ENCODE measurements around the gene TMEM170B. TPM values are rescaled to one million over a fixed set of nuclear protein-coding genes. Genes with fewer than 3 reads are reported as not detected.
A peak's percentile ranks its signal among the peaks of the same experiment; 100 is the strongest.

Gene TMEM170B
- 1.3 TPM for polyA plus RNA-seq (2013, experiment 1 of 2)
- polyA plus RNA-seq (2013, experiment 2 of 2) = 1.3 TPM

GRCh38 chr6:11537229-11538051 is at the start of gene TMEM170B:
Gene TMEM170B, plus strand, starts transcription at chr6:11537749. Its CDS starts 529 bp downstream, at chr6:11538278.
- Histone ChIP-seq H3K79me1 (ENCODE audit: low read length) (no peaks in the 10 kb centered on the region), H3K4me3 (ENCODE audit: low read length) (peak within 1 kb of the TSS; percentile 43), H3K9ac (ENCODE audit: low read length) (peak within 1 kb of the TSS; percentile 54), H2BK120ac (ENCODE audit: low read depth, low read length) (no peak within 1 kb of the TSS), H3K79me2 (ENCODE audit: control insufficient read depth, insufficient read depth, low read length) (no peaks in the 10 kb centered on the region), H3K4me1 (ENCODE audit: control insufficient read depth, low read depth, low read length) (no peaks in the 10 kb centered on the region), H2BK15ac (replicated peaks; ENCODE audit: low read depth) (no peak within 1 kb of the TSS), H3K18ac (ENCODE audit: low read length) (peak within 1 kb of the TSS; percentile 18), H4K5ac (ENCODE audit: low read length) (no peak within 1 kb of the TSS), H3K23ac (ENCODE audit: low read length) (no peak within 1 kb of the TSS), H2AK5ac (ENCODE audit: low read length) (no peak within 1 kb of the TSS), H3K27me3 (ENCODE audit: insufficient read depth, low read length, poor library complexity) (no peaks in the 10 kb centered on the region), H3K4ac (ENCODE audit: low read depth, low read length) (no peak within 1 kb of the TSS), H4K8ac (ENCODE audit: low read depth, low read length) (no peak within 1 kb of the TSS), H3K4me2 (ENCODE audit: low read length) (peak within 1 kb of the TSS; percentile 76), H3K56ac (ENCODE audit: low read length) (peak within 1 kb of the TSS; percentile 78), H3K27ac (ENCODE audit: low read depth, low read length) (peak within 1 kb of the TSS; percentile 24), H2BK5ac (ENCODE audit: low read length) (no peak within 1 kb of the TSS), H3K36me3 (ENCODE audit: control insufficient read depth, insufficient read depth, low read length) (no peaks in the 10 kb centered on the region)
- no CpG with 5 or more reads among the region's 110 CpGs for WGBS (ENCODE audit: extremely low coverage, insufficient coverage, low lambda C conversion rate)
- DNase-seq = peak; percentile 92

GRCh38 chr6:11490996-11491395 is 46.6 kb upstream of the TMEM170B start:
- H3K9ac ChIP-seq (ENCODE audit: low read length) = no peak overlapping the region
- no peak overlapping the region for H3K4me2 ChIP-seq (ENCODE audit: low read length)
- H3K4ac ChIP-seq (ENCODE audit: low read depth, low read length) = no peak overlapping the region
- no peak overlapping the region for H3K18ac ChIP-seq (ENCODE audit: low read length)
- H3K79me2 ChIP-seq (ENCODE audit: control insufficient read depth, insufficient read depth, low read length) = no peaks in the 10 kb centered on the region
- no peak overlapping the region for H4K8ac ChIP-seq (ENCODE audit: low read depth, low read length)
- H3K36me3 ChIP-seq (ENCODE audit: control insufficient read depth, insufficient read depth, low read length) = no peaks in the 10 kb centered on the region
- no peaks in the 10 kb centered on the region for H3K27me3 ChIP-seq (ENCODE audit: insufficient read depth, low read length, poor library complexity)
- H2BK120ac ChIP-seq (ENCODE audit: low read depth, low read length) = no peak overlapping the region
- H2BK5ac ChIP-seq (ENCODE audit: low read length) = no peak overlapping the region
- no peak overlapping the region for H2BK15ac ChIP-seq (replicated peaks; ENCODE audit: low read depth)
- H3K23ac ChIP-seq (ENCODE audit: low read length) = no peak overlapping the region
- H3K79me1 ChIP-seq (ENCODE audit: low read length) = no peaks in the 10 kb centered on the region
- WGBS (ENCODE audit: extremely low coverage, insufficient coverage, low lambda C conversion rate) = 100% methylated on average over 2 of the region's 6 CpGs
- no peak overlapping the region for H4K5ac ChIP-seq (ENCODE audit: low read length)
- DNase-seq = no peak
- H2AK5ac ChIP-seq (ENCODE audit: low read length) = no peak overlapping the region
- no peak overlapping the region for H3K27ac ChIP-seq (ENCODE audit: low read depth, low read length)
- no peak overlapping the region for H3K4me3 ChIP-seq (ENCODE audit: low read length)
- H3K4me1 ChIP-seq (ENCODE audit: control insufficient read depth, low read depth, low read length) = no peaks in the 10 kb centered on the region
- H3K56ac ChIP-seq (ENCODE audit: low read length) = no peak overlapping the region

- Histone ChIP-seq H3K27me3 (ENCODE audit: insufficient read depth, low read length, poor library complexity) (no peaks in the 10 kb centered on the region), H2AK5ac (ENCODE audit: low read length) (no peak overlapping the region), H3K23ac (ENCODE audit: low read length) (no peak overlapping the region), H3K27ac (ENCODE audit: low read depth, low read length) (no peak overlapping the region), H3K36me3 (ENCODE audit: control insufficient read depth, insufficient read depth, low read length) (no peaks in the 10 kb centered on the region), H2BK15ac (replicated peaks; ENCODE audit: low read depth) (no peak overlapping the region), H3K9ac (ENCODE audit: low read length) (no peak overlapping the region), H3K4me2 (ENCODE audit: low read length) (no peak overlapping the region), H2BK5ac (ENCODE audit: low read length) (no peak overlapping the region), H3K4me3 (ENCODE audit: low read length) (no peak overlapping the region), H4K8ac (ENCODE audit: low read depth, low read length) (no peak overlapping the region), H3K56ac (ENCODE audit: low read length) (no peak overlapping the region), H3K79me1 (ENCODE audit: low read length) (no peaks in the 10 kb centered on the region), H3K18ac (ENCODE audit: low read length) (no peak overlapping the region), H3K4ac (ENCODE audit: low read depth, low read length) (no peak overlapping the region), H4K5ac (ENCODE audit: low read length) (no peak overlapping the region), H2BK120ac (ENCODE audit: low read depth, low read length) (no peak overlapping the region), H3K79me2 (ENCODE audit: control insufficient read depth, insufficient read depth, low read length) (no peaks in the 10 kb centered on the region), H3K4me1 (ENCODE audit: control insufficient read depth, low read depth, low read length) (no peaks in the 10 kb centered on the region)
- 100% methylated on average over 2 of the region's 10 CpGs for WGBS (ENCODE audit: extremely low coverage, insufficient coverage, low lambda C conversion rate)
- DNase-seq = no peak
These were observed 45.7 kb upstream of the TMEM170B start for GRCh38 chr6:11491596-11492463.

GRCh38 chr6:11492464-11493290 is 44.9 kb upstream of the TMEM170B start:
- no peak overlapping the region for H3K18ac ChIP-seq (ENCODE audit: low read length)
- no peaks in the 10 kb centered on the region for H3K79me2 ChIP-seq (ENCODE audit: control insufficient read depth, insufficient read depth, low read length)
- DNase-seq = no peak
- H2AK5ac ChIP-seq (ENCODE audit: low read length) = no peak overlapping the region
- H3K27ac ChIP-seq (ENCODE audit: low read depth, low read length) = no peak overlapping the region
- WGBS (ENCODE audit: extremely low coverage, insufficient coverage, low lambda C conversion rate) = no CpG with 5 or more reads among the region's 11 CpGs
- no peaks in the 10 kb centered on the region for H3K27me3 ChIP-seq (ENCODE audit: insufficient read depth, low read length, poor library complexity)
- no peak overlapping the region for H2BK15ac ChIP-seq (replicated peaks; ENCODE audit: low read depth)
- no peak overlapping the region for H3K4me2 ChIP-seq (ENCODE audit: low read length)
- H4K5ac ChIP-seq (ENCODE audit: low read length) = no peak overlapping the region
- H3K79me1 ChIP-seq (ENCODE audit: low read length) = no peaks in the 10 kb centered on the region
- H3K4me1 ChIP-seq (ENCODE audit: control insufficient read depth, low read depth, low read length) = no peaks in the 10 kb centered on the region
- H2BK120ac ChIP-seq (ENCODE audit: low read depth, low read length) = no peak overlapping the region
- no peak overlapping the region for H3K4ac ChIP-seq (ENCODE audit: low read depth, low read length)
- no peak overlapping the region for H2BK5ac ChIP-seq (ENCODE audit: low read length)
- no peak overlapping the region for H3K4me3 ChIP-seq (ENCODE audit: low read length)
- no peak overlapping the region for H4K8ac ChIP-seq (ENCODE audit: low read depth, low read length)
- H3K23ac ChIP-seq (ENCODE audit: low read length) = no peak overlapping the region
- no peak overlapping the region for H3K9ac ChIP-seq (ENCODE audit: low read length)
- no peaks in the 10 kb centered on the region for H3K36me3 ChIP-seq (ENCODE audit: control insufficient read depth, insufficient read depth, low read length)
- H3K56ac ChIP-seq (ENCODE audit: low read length) = no peak overlapping the region

- Histone ChIP-seq H2BK5ac (ENCODE audit: low read length) (no peak overlapping the region), H2AK5ac (ENCODE audit: low read length) (no peak overlapping the region), H3K18ac (ENCODE audit: low read length) (no peak overlapping the region), H3K4me3 (ENCODE audit: low read length) (no peak overlapping the region), H3K27me3 (ENCODE audit: insufficient read depth, low read length, poor library complexity) (no peaks in the 10 kb centered on the region), H2BK15ac (replicated peaks; ENCODE audit: low read depth) (no peak overlapping the region), H3K4me1 (ENCODE audit: control insufficient read depth, low read depth, low read length) (no peaks in the 10 kb centered on the region), H3K4me2 (ENCODE audit: low read length) (no peak overlapping the region), H2BK120ac (ENCODE audit: low read depth, low read length) (no peak overlapping the region), H4K8ac (ENCODE audit: low read depth, low read length) (no peak overlapping the region), H4K5ac (ENCODE audit: low read length) (no peak overlapping the region), H3K36me3 (ENCODE audit: control insufficient read depth, insufficient read depth, low read length) (no peaks in the 10 kb centered on the region), H3K9ac (ENCODE audit: low read length) (no peak overlapping the region), H3K79me1 (ENCODE audit: low read length) (no peaks in the 10 kb centered on the region), H3K23ac (ENCODE audit: low read length) (no peak overlapping the region), H3K4ac (ENCODE audit: low read depth, low read length) (no peak overlapping the region), H3K79me2 (ENCODE audit: control insufficient read depth, insufficient read depth, low read length) (no peaks in the 10 kb centered on the region), H3K56ac (ENCODE audit: low read length) (no peak overlapping the region), H3K27ac (ENCODE audit: low read depth, low read length) (no peak overlapping the region)
- WGBS (ENCODE audit: extremely low coverage, insufficient coverage, low lambda C conversion rate) = no CpG with 5 or more reads among the region's 5 CpGs
- no peak for DNase-seq
These were observed 43.6 kb upstream of the TMEM170B start for GRCh38 chr6:11493974-11494373.

All from mesendoderm (in vitro differentiated cells).